ENCODE data around the gene TYW1B.
"Not testable (repeated sequence)": the region's sequence is repeated elsewhere in the genome, so short reads cannot be mapped to it uniquely, and the experiment has no call there.

TYW1B gene

DNA sequence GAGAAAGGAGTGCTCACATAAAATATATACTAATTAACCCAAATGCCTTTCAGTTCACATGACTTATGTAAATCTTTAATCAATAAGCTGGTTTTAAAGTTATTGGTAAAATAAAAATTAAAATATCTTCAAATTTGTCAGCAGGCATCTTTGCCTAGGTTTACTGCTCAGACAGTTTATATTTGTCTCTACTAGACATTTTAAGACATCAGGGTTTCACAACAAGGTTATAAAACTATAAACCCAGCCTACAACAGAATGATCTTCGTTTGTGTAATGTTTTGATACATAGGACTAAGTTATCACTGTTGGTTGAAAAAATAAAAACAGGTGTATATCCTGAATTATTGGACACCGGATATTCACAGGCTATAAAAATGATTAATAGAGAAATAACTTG lies 67.4 kb downstream of the TYW1B start:
- no peak for FAIRE-seq

DNA sequence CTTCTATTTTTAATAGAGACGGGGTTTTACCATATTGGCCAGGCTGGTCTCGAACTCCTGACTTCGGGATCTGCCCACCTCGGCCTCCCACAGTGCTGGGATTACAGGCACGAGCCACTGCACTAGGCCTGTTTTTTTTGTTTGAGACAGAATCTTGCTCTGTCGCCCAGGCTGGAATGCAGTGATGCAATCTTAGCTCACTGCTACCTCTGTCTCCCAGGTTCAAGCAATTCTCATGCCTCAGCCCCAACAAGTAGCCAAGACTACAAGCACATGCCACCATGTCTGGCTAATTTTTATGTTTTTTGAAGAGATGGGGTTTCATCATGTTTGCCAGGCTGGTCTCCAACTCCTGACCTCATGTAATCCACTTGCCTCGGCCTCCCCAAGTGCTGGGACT lies 73.7 kb downstream of the TYW1B start:
- DNase-seq (ENCODE audit: low spot score) (no peak), FAIRE-seq (no peak)

More for the DNA sequence above, 67.4 kb downstream of the TYW1B start:
- no peak for DNase-seq (ENCODE audit: low spot score)

DNA sequence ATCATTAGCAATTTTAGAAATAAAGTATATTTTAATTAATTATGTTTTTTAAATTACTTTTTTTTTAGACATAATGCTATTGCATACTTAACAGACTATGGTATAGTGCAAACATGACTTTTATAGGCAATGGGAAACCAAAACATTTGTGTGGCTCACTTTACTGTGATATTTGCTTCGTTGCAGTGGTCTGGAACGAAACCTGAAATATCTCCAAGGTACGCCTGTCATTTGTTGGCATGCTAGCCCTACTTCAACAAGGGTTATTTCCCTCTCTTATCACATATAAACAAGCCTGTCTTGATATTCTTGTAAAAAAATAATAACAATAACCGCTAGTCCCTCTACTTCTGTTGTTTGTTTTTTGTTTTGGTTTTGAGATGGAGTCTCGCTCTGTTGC lies 74.2 kb downstream of the TYW1B start:
- no peak for DNase-seq (ENCODE audit: low spot score)
- no peak for FAIRE-seq

DNA sequence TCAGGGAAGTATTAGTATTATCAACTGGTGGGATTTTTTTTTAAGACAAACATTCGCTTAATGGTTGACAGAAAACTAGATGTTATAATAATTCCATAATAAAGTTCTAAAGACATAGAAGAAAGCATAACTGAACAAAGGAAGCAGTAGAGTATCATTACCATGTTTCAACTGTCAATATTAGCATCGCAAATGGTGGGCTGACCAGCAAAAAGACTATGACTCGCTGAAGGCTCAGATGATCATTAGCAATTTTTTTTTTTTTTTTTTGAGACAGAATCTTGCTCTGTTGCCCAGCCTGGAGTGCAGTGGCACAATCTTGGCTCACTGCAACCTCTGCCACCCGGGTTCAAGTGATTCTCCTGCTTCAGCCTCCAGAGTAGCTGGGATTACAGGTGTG lies 74.8 kb downstream of the TYW1B start:
- DNase-seq (ENCODE audit: low spot score); FAIRE-seq: not testable (repeated sequence)

DNA sequence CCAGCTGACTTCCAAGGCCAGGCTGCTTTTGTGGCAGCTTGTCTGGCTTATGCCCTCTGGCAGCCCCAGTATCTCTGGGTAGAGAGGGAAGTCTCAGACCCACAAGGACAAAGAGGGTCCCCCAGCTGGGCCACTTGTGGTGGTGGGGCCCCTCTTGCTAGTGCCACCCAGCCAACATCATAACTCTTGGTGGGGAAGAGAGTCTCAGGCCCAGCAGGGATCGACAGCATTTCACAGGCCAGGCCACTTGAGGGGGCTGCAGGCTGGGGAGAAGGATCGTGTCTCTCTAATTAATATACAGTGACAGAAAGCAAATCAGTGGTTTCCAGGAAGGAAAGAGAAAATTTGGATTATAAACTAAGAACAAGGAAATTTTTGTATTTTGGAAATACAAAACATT lies 76.0 kb downstream of the TYW1B start:
- no peak for DNase-seq (ENCODE audit: low spot score)

DNA sequence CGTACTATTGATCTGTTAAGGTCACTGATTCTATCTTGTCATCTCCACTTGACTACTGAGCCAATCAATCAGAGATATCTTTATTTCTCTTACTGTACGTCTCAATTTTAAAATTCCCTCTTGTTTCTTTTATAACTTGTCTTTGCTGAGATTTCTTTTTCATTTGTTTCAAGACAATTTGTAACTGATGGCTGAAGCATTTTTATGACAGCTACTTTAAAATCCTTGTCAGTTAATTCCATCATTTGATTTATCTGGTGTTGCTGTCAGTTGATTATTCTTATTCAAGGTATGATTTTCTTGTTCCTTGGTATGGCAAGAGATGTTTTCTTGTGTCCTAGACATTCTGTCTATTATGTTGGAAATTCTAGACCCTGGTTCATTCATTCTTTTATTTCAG lies 76.6 kb downstream of the TYW1B start:
- no peak for DNase-seq (ENCODE audit: low spot score)
- no peak for FAIRE-seq

More for the DNA sequence above, 76.0 kb downstream of the TYW1B start:
- FAIRE-seq = no peak

DNA sequence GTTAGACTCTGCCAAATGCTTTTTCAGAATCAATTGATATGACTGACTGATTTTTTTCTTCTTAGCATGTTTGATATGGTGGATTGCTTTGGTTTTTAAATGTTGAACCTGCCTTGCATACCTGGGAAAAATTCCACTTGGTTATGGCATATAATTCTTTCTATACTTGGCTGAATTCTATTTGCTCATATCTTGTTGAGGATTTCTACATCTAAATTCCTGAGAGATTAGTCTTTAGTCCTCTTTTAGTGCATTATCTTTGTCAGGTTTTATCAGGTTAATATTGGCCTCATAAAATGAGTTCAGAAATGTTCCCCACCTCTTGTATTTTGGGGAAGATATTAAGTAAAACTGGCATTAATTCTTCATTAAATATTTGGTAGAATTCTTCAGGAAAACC lies 79.4 kb downstream of the TYW1B start:
- FAIRE-seq = peak; percentile 69
- not testable (repeated sequence) for DNase-seq (ENCODE audit: low spot score)

DNA sequence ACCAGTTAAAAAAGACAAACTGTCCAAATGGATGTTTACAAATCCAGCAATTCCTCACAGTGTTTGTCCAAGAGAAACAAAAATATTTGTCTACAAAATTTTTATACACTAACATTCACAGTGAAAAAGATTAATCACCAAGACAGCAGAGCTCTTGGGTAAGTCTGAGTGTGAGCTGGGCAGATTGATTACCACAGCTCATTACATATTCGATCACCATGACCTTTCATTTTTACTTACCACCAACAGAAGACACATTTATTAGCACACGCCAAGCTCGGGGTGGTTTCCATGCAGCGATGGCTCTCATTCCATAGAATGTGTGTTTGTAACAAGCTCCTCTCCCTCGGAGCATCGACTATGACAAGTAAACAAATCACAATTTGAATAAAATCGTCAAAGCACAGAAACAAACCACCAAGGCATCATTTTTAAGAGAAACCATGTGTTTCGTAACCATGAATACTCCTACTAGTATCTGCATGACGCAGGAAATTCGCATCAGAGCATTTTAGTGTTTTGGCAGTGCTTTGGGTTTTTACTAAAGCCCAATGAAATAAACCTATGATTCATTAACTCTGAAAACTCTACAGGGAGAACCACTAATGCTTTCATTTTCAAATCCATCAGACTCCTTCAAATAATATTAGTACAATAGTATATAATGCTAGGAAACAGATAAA lies 83.6 kb downstream of the TYW1B start:
- DNase-seq (ENCODE audit: low spot score); FAIRE-seq: not testable (repeated sequence)

DNA sequence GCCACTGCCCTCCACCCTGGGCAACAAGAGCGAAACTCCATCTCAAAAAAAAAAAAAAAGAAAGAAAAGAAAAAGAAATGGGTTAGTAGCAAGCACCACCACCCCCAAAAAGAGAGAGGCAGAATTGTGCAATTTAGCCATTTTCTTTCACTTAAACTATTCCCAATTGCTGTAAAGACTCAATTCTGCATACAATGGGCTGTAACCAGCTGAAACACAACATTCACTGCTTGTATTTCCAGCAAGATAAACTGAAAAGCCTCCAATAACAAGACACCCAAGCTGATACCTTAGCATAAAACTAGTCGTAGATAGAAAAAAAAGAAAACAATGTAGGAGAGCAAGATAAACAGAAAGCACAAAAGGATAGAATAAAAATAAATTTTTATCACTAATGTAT lies 84.2 kb downstream of the TYW1B start:
- DNase-seq (ENCODE audit: low spot score); FAIRE-seq: not testable (repeated sequence)

DNA sequence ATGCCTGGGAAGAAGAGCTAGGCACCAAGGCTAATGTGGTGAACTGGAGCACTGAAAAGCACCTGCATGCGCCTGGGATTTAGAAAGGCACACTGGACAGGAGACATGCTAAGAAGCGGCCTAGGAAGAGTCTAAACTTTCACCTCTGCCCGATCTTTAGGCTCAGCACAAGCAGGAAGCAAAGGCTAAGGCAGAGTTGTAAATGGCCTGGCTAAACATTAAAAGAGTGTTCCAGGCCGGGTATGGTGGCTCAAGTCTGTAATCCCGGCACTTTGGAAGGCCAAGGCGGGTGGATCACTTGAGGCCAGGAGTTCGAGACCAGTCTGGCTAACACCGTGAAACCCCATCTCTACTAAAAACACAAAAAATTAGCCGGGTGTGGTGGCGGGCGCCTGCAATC lies 88.3 kb downstream of the TYW1B start:
- not testable (repeated sequence) for FAIRE-seq; DNase-seq (ENCODE audit: low spot score)

DNA sequence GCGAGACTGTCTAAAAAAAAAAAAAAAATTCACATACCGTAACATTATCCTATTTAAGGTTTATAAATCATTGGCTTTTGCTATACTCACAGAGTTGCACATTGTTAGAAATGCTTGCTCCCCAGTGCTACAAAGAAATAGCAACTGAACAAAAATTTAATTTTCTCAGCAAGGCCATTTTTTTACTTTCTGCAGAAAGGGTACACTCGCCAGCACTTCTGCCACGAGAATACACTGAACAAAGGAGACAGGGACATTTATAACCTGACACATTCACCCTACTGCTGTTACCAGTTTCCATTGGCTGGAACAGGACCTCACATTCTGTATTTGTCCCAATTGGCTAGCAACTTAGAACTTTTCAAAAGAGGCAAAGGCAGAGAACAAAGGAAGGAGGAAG lies 92.1 kb downstream of the TYW1B start:
- FAIRE-seq; DNase-seq (ENCODE audit: low spot score): not testable (repeated sequence)

DNA sequence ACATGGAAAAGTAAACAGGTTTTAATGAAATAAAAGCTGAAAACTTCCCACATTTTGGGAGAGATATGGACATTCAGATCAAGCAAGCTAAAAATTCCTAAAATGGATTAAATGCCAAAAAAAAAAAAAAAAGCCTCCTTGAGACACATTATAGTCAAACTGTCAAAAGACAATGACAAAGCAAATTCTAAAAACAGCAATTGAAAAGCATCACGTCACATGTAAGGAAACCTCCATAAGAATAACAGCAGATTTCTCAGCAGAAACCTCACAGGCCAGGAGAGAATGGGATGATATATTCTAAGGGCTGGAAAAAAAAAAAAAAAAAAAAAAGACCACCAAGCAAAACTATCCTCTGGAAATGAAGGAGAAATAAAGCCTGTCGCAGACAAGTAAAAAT lies 97.2 kb downstream of the TYW1B start:
- not testable (repeated sequence) for FAIRE-seq; DNase-seq (ENCODE audit: low spot score)

DNA sequence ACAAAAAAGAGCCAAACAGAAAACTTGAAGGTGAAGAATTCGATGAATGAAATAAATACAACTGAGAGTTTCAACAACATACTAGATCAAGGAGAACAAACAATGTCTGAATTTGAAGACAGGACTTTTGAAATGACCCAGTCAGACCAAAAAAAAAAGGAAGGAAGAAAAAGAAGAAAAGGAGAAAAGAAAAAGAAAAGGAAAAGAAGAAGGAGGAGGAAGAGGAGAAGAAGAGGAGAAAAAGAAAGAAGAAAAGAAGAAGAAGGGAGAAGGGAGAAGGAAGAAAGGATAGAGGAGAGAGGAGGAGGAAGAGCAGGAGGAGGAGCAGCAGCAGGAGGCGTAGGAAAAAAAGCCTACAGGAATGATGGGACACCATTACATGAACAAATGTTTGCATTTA lies 97.6 kb downstream of the TYW1B start:
- DNase-seq (ENCODE audit: low spot score); FAIRE-seq: not testable (repeated sequence)

DNA sequence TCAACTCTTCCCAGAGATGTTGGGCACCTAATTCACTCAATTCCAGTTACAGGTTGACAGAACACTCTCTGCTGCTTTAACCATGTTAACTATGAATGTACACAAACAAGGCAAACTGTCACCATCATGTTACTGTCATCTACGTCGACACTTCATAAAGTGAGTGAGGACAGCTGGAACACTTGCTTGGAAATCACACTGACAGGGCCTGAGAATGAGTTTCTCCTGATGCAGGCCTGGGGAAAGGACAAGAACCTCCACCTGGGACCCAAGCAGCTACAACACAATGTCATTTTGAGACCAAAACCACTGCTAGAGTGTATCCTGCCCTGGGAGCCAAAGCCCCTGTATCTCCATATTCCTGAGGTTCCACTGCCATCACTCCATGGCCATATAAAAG lies 98.9 kb downstream of the TYW1B start:
- not testable (repeated sequence) for DNase-seq (ENCODE audit: low spot score); FAIRE-seq

DNA sequence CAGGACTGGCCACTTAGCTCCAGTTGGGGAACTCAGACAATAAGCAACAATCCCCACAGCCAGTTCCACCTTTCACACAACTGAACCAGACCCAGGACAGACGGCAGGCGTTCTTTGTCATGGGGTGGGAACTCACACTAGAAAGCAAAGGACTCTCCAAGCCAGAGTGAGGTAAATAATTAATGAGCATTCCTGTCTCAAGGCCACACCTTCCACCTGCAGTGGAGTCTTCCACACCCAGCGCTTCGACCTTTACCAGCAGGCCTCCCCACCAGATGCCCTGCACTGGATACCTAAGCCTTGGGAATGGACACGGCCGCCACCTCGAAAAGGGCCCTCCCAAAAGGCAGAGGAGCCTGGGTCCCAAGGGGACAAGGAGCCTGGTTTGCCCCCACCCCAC lies 105.3 kb downstream of the TYW1B start:
- DNase-seq (ENCODE audit: low spot score); FAIRE-seq: not testable (repeated sequence)

DNA sequence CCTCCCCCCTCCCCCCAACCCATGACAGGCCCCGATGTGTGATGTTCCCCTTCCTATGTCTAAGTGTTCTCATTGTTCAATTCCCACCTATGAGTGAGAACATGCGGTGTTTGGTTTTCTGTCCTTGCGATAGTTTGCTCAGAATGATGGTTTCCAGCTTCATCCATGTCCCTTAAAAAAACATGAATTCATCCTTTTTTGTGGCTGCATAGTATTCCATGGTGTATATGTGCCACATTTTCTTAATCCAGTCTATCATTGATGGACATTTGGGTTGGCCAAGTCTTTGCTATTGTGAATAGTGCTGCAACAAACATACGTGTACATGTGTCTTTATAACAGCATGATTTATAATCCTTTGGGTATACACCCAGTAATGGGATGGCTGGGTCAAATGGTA lies 107.1 kb downstream of the TYW1B start:
- not testable (repeated sequence) for FAIRE-seq; DNase-seq (ENCODE audit: low spot score)

DNA sequence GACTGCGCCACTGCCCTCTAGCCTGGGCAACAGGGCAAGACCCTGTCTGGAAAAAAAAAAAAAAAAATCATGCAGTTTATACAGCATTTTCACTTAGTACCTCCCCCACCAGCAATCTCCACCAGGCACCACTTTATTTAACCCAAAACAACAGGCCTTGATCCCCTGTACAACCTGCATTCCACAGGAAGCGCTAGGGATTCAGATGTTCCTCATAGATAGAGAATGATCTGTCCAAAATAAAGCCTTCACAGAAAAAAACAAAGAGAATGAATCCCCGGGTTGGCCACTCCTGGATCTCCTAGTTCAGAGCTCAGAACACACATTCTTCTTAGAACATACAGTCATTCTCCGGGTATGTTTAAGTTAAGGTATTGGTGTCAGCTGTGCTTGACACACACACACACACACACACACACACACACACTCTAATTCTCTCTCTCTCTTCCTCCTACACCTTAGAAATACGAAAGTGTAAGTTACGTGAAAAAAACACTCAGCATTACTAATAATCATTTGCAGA lies 110.7 kb downstream of the TYW1B start:
- not testable (repeated sequence) for DNase-seq (ENCODE audit: low spot score); FAIRE-seq

DNA sequence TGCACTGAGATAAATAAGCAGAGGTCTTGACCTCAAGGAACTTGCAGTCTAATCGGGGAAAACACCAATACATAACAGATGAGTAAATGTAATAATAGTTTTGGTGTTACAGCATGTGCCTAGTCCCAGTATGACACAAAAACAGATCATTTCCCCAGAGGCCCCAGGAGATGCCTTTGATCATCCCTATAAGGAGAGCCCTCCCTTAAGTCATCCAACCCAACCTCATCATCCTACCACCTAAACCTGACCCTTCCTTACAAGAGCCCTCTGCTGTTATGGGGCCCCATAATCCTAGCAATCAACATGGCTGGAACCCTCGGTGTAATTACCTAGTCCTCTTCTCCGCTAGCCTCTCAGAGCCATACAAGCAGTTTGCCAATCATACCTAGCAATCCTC lies 116.1 kb downstream of the TYW1B start:
- not testable (repeated sequence) for DNase-seq (ENCODE audit: low spot score); FAIRE-seq

DNA sequence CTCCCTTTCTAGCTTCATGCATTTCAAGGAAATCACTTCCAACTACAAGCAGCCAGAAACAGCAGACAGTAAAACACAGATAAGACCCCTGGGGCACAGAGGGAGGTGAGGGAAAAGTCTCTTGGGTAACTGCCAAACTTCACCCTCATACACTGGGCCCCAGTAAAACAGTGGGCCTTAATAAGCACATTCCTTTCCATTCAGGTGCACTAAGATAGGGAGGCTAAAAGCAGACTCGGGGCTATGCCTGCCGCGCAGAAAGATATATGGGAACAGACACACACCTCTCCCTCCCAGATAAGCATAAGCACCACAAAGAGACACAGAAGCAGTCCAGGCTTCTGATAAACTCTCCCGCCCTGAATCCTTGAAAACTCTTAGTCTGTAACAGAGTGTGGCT lies 117.0 kb downstream of the TYW1B start:
- FAIRE-seq (no peak), DNase-seq (ENCODE audit: low spot score) (no peak)

DNA sequence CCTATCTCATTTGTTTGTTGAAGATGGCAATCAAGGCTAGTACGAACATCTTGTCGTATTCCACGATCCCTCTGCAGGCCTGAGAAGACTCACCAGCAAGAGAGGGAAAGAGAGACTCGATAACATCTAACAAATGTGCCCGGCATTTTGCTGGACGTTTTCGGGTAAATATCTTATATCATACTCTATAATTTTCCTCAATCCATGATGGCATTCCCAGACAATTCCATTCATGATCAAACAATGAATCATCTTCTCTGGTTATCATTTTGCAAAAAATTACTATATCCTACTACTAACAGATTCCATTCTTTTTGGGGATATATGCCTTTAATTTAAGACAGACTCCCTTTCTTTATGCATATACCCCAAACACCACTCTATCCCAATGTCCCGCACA lies 118.1 kb downstream of the TYW1B start:
- no peak for FAIRE-seq
- DNase-seq (ENCODE audit: low spot score) = no peak

DNA sequence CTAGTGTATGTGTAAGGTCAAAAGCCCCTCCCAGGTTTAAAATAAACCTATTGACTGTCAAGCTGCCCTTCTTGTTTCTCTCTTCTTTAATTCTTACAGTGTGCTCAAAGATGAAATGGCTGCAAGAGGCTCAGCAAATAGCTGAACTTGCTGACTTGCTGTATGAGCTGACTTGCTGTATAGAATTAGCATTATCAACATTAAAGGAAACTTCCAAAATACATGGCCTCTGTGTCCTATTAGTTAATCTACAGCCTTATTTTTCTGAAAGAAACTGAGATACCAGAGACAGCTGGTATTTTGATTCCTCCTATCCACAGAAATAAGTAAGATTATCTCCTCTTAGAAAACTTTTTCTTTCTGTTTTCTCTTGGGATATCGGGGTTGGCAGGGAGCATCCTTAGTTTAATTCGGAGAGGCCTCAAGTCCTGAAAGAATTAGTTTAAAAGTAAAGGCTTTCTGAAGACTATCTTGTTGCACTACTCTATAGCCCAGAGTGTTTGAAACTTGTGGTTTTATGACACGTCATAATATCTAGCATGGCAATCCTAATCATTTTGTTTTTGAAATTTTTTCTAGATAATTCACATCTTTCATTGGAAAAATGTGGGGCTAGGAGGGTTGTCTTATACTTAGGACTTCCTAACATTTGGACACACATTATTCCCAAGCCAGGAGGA lies 119.5 kb downstream of the TYW1B start:
- FAIRE-seq; DNase-seq (ENCODE audit: low spot score): not testable (repeated sequence)

DNA sequence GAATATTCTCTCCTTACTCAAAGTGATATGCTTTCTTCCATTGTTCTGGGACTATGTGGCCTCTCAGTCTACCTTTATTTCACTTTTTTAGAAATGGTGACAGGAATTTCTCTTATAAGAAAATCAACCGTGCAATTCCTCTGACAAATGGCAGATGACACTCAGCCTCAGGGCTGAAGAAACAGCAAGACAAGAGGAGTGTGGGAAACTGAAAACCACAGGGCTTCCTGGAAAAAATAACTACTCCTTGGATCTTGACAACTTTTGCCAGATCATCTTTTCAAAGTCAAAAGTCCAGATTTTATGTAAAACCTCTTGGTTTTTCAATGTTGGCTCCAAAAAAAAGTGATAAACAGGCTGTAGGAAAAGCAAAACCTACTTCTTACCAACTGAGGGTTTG lies 121.5 kb downstream of the TYW1B start:
- no peak for FAIRE-seq
- no peak for DNase-seq (ENCODE audit: low spot score)

All from RCC 7860 (cell line).